Limb (tissue), 2 donors: ENCODE data around the gene TIMM23.
"Not testable (repeated sequence)": the region's sequence is repeated elsewhere in the genome, so short reads cannot be mapped to it uniquely, and the experiment has no call there.

ENCODE experiments used
- DNase-seq, 2 donors: peaks; one replicate each; pipeline ENCODE4 v3.0.0-alpha.2; 2016; ENCODE audit errors: extremely low spot score in 2 of 2

Gene TIMM23, protein sequence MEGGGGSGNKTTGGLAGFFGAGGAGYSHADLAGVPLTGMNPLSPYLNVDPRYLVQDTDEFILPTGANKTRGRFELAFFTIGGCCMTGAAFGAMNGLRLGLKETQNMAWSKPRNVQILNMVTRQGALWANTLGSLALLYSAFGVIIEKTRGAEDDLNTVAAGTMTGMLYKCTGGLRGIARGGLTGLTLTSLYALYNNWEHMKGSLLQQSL

DNA sequence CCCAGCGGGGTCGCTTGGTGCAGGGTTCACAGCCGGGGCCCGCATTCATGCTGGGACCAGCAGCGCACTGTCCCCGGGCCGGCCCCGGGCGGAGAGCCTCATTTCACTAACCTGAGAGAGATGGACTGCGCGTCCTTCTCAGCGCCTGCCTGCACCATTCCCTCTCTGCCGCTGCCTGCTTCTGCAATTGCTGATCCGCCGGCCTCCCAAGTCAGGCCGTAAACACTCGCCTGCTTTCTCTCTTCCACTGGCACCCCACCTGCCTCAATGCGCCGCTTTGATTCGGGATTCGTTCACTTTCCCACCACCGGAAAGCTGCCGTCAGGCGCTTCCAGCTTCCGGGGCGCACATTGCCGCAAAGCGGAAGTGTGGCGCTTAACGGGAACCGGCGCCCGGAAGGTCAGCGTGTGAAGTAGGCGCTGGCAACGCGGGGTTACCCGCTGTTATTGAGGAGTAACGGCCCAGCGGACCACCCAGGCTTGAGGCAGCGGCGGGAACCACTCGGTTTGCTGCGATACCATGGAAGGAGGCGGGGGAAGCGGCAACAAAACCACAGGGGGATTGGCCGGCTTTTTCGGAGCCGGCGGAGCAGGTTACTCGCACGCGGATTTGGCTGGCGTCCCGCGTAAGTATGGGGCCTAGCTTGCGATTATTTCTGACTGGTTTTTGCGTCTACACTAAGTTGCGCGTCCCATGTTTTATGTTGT lies at the start of gene TIMM23:
TSS of gene TIMM23 (plus strand) at position 384 of the 707 bp plus-strand sequence. CDS start at position 520, 136 bp downstream.
- DNase-seq, result peak; percentile 83 to 90

- DNase-seq, result not testable (repeated sequence)
These were observed 45.5 kb upstream of the TIMM23 start for GRCh38 chr10:45926790-45927189.

DNA sequence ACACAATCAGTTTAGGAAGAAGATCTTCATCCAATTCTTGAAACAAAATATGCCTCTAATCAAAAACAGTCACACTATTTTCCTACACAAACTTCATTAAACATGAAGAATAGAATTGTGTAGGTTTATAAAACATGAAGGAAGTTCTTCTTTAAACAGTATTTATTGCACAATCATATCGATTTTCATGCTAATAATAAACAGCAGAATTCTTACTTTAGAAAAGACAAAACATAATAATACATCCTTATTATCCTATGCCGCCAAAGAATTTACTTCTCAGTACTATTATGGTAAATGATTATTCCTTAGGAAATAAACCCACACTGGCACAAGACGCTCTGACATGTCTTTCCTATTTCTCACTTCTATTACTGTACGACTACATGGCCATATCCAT lies 41.0 kb upstream of the TIMM23 start:
- not testable (repeated sequence) for DNase-seq

DNA sequence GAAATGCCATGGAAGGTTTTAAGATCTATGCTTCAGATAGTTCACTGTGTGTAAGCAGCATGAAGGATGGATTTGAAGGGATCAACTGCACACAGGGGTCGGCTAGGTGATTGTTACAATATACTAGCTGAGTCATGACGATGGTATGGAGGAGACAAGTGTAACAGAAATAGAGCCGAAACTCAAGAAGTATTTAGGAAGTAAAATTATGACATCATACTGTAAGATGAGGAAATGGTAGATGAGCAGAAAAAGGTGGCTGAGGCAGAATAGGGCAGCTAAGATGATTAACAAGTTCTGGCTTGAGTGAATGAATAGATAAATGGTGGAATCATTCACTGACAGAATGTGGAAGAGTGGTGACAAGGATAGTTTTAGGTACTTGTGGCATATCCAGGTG lies 37.5 kb upstream of the TIMM23 start:
- DNase-seq, result not testable (repeated sequence)

DNA sequence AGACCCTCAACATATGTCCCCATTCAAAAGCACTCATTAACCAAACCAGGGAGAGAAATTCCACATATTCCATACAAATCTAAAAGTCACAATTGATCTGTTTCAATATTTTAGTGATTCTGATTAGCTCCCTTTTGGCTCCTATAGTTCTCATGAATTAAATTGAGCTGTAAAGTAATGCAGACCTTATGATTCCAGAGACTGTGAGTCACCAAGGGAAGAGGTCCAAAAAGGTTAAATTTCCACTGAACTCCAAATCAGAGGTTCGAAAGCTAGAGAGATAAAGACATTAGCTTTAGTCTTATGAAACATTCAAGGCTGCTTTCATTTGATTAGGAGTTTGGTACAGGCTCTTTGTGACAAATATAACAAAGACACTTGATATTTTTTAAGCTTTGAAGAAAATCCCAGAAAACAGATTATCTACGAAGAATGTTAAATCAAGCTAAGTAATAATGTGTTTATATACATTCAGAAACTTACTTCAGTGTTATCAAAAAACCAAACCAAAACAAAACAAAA lies 33.1 kb upstream of the TIMM23 start:
- DNase-seq, result not testable (repeated sequence)

- not testable (repeated sequence) for DNase-seq
These were observed 31.1 kb upstream of the TIMM23 start for GRCh38 chr10:45941196-45941595.

DNA sequence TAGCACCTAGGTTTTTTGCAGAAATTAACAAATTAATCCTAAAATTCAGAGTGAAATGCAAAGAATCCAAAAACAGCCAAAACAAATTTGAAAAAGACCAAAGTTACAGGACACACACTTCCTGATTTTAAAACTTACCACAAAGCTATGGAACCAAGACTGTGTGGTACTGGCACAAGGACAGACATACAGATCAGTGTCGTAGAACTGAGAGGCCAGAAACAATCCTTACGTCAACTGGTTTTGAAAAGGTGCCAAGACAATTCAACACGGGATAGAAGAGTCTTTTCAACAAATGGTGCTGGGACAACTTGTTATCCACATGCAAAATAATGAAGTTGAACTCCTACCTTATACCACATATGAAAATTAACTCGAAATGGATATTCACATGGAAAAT lies 26.8 kb upstream of the TIMM23 start:
- not testable (repeated sequence) for DNase-seq

DNA sequence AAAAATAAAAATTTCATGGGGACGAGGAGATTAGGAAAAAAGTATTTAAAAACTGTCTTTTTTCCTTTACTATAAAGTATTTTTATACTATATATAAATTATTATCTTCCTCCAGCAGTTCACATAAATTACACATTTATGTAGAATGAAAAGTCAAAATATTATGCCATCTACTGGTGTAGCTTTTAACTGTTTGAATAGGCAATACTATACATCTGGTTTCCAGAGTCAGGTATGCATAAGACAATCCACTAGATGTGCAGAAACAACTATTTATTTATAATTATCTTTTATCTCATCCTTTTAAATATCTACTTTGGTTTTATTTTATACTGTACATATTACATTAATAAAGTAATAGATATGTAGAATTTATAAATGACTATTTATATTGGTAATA lies 24.9 kb upstream of the TIMM23 start:
- DNase-seq, result not testable (repeated sequence)

DNA sequence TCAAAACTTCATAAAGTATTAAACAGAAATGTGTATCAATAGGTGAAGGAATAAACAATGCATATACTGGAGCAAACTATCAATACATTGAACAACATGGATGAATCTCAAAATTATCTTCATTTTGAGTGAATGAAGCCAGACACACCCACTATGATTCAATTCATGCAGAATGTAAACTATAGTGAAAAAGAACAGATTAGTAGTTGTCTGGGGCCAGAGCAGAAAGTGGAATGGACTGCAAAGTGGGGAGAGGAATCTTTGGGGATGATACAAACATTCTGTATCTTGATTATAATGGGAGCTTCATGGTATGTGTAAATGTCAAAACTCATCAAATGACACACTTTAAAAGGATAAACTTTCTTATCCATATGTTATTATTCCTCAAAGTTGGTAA lies 23.5 kb upstream of the TIMM23 start:
- not testable (repeated sequence) for DNase-seq

DNA sequence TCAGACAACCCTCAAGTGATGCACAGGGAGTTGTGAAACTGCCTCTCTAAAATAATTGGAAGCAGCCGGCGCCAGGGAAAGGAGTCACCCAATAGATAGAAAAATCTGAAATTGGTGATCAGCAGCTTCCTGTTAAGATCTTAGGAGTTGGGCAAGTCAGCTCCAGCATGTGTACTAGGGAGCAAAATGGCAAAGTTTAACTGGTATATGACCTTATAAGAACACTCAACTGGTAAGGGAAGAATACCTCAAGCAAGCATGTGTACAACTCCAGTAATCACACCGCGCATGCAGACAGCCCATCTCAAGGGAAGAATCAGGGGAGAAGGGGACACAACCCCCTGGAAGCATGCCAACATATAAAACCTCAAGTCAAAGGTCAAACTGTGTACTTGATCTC lies 17.9 kb upstream of the TIMM23 start:
- not testable (repeated sequence) for DNase-seq

DNA sequence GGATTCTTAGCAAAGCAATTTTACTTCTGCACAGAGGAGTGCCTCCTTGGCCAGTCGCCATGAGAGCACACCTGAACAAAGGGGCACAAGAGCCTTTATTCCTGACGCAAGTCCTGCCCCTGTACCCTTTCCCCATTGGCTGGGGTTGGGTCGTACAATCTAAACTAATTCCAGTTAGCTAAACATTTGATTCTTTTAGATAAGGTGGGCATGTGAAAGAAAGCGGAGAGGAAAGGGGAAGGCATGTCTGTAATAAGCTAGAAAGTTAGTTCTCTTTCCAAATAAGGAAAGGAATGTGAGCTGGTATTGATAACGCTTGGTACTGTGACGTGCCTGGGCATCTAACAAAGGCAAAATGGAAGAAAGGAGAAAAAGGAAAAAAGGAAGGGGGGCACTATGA lies 15.7 kb upstream of the TIMM23 start:
- DNase-seq, result not testable (repeated sequence)

GRCh38 chr10:45957928-45958327 lies 14.4 kb upstream of the TIMM23 start:
- DNase-seq, result not testable (repeated sequence)

- not testable (repeated sequence) for DNase-seq
These were observed 9.4 kb upstream of the TIMM23 start for GRCh38 chr10:45962686-45963452.

DNA sequence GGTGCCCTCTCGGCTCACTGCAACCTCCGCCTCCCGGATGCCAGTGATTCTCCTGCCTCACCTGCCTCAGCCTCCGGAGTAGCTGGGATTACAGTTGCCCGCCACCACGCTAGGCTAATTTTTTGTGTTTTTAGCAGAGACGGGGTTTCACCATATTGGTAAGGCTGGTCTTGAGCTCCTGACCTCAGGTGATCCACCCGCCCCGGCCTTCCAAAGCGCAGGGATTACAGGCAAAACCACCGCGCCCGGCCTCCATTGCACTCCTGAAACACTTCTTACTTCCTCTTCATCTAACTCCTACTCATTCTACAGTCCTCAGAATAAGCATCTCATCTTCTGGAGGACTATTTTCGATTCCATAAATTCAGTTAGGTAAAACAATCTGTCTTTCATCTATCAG lies 1.3 kb upstream of the TIMM23 start:
- DNase-seq, result not testable (repeated sequence)

GRCh38 chr10:45971742-45972105 lies 565 bp upstream of the TIMM23 start:
- DNase-seq, result peak in 1 of 2 donors; percentile 30

DNA sequence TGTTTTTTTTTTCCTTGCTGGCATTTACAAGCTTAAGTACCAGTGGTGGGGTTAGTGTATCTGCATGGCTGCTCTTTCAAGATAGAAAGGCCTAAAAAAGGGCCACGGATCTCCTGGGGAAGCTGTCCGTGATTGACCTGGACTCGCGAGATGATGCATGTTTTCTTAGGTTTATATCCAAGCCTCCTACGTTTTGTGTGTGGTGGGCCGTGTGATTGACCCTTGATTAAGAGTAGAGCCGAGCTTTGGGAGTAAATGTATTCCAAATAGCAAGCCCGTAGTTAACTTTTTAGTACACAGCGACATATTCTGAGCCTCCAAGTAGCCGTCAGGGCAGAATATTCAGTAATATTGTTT lies 502 bp downstream of the TIMM23 start:
- DNase-seq, result not testable (repeated sequence)

- DNase-seq, result not testable (repeated sequence)
These were observed 1.8 kb downstream of the TIMM23 start for GRCh38 chr10:45974041-45974440.

DNA sequence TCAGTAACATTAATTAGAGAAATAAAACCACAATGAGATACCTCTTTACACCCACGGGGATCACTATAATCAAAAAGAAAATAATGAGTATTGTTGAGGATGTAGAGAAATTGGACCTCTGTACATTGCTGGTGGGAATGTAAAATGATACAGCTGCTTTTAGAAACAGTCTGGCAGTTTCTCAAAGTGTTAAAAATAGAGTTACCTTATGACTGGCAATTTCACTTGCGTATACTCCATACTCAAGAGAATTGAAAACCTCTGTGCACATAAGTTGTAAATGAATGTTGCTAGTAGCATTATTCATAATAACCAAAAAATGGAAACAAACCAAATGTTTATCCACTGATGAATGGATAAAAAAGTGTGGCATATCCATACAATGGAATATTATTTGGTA lies 6.3 kb downstream of the TIMM23 start:
- not testable (repeated sequence) for DNase-seq

- not testable (repeated sequence) for DNase-seq
These were observed 9.1 kb downstream of the TIMM23 start for GRCh38 chr10:45981367-45981766.

DNA sequence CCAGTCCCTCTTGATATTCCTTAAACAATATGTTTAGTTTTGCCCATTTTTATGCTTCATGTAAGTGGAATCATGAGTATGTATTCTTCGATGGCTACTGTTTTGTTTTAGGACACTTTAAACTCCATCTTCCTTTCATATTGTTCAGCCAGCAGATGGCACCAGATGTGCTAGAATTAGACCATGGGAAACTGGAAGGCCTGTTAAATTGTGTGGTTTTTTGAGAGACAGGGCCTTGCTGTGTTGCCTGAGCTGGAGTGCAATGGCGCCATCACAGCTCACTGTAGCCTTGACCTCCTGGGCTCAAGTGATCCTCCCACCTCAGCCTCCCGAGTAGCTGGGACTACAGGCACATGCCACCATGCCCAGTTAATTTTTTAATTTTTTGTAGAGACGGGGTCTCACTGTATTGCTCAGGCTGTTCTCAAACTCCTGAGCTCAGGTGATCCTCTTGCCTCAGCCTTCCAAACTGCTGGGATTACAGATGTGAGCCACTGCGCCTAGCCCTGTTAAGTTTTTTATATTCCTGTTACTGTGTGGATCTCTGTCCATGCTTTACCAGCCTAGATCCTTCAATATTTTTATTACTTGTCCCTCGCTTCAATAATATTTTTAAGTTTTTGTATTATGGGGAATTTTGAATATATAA lies 11.4 kb downstream of the TIMM23 start:
- DNase-seq, result peak in 1 of 2 donors; percentile 30

- DNase-seq, result not testable (repeated sequence)
These were observed 12.2 kb downstream of the TIMM23 start for GRCh38 chr10:45984473-45984872.
